Astrocyte (in vitro differentiated cells and primary cell): Measurements from ENCODE around the gene STAP1.

ENCODE experiments used
- EZH2 ChIP-seq: IDR thresholded peaks from 2 replicates; pipeline ENCODE4 v1.6.1; 2012; ENCODE audit warnings: mild to moderate bottlenecking, low read length, inconsistent platforms; ENCODE audit not compliant: insufficient read depth
- TF ChIP-seq, protein P1 (sequence below): IDR thresholded peaks from 2 replicates; pipeline ENCODE4 v1.5.1; 2011; ENCODE audit warnings: low read depth, mild to moderate bottlenecking, inconsistent platforms, low read length, moderate library complexity; ENCODE audit not compliant: insufficient read depth

GRCh38 chr4:67634741-67635140 lies 76.2 kb downstream of the STAP1 start:
- TF ChIP-seq, protein P1, sequence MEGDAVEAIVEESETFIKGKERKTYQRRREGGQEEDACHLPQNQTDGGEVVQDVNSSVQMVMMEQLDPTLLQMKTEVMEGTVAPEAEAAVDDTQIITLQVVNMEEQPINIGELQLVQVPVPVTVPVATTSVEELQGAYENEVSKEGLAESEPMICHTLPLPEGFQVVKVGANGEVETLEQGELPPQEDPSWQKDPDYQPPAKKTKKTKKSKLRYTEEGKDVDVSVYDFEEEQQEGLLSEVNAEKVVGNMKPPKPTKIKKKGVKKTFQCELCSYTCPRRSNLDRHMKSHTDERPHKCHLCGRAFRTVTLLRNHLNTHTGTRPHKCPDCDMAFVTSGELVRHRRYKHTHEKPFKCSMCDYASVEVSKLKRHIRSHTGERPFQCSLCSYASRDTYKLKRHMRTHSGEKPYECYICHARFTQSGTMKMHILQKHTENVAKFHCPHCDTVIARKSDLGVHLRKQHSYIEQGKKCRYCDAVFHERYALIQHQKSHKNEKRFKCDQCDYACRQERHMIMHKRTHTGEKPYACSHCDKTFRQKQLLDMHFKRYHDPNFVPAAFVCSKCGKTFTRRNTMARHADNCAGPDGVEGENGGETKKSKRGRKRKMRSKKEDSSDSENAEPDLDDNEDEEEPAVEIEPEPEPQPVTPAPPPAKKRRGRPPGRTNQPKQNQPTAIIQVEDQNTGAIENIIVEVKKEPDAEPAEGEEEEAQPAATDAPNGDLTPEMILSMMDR, result no peak
- no peak for TF ChIP-seq EZH2
